HEK293 (cell line): ENCODE data around the gene B4GALNT3.

ENCODE experiments used
- CTCF ChIA-PET: fragments of 350-600 bp; formaldehyde crosslinking; extraction: SDS; loops from one replicate; lab custom pipeline; 2021; ENCODE audit warnings: antibody characterized with exemption; lab: Yijun Ruan, JAX
- POLR2A ChIA-PET: fragments of 300-600 bp; formaldehyde crosslinking; extraction: SDS; loops from one replicate; lab custom pipeline; 2020; ENCODE audit warnings: antibody characterized with exemption, inconsistent platforms; lab: Yijun Ruan, JAX
- H3K27ac ChIP-seq: fragments of 200-500 bp; sonication (Bioruptor generic); 2 replicates; pipeline ENCODE4 v1.5.1; 2014; ENCODE audit warnings: low read depth, low read length, control low read depth, inconsistent platforms; ENCODE audit errors: extremely low read depth
- H3K36me3 ChIP-seq, 2 experiments: fragments of 200-500 bp in 1 of 2; sonication (Bioruptor generic) in 1 of 2; 1 replicate in 1 of 2; 2 replicates in 1 of 2; pipeline ENCODE4 v1.5.1; 2014 to 2017; ENCODE audit warnings: inconsistent platforms in 2 of 2, low read length in 2 of 2; ENCODE audit not compliant: control insufficient read depth in 2 of 2, insufficient read depth in 1 of 2
- H3K4me1 ChIP-seq: fragments of 200-500 bp; sonication (Bioruptor generic); 2 replicates; pipeline ENCODE4 v1.5.1; 2014; ENCODE audit warnings: mild to moderate bottlenecking, low read length, inconsistent platforms; ENCODE audit not compliant: control insufficient read depth, insufficient read depth
- H3K4me3 ChIP-seq: 2 replicates; pipeline ENCODE4 v1.5.1; 2011; ENCODE audit warnings: low read depth, mild to moderate bottlenecking, control low read depth, low read length, moderate library complexity
- H3K9me3 ChIP-seq: fragments of 200-500 bp; sonication (Bioruptor generic); 2 replicates; pipeline ENCODE4 v1.5.1; 2014; ENCODE audit warnings: low read depth, low read length, inconsistent platforms; ENCODE audit not compliant: control insufficient read depth, insufficient read depth
- EGR2 ChIP-seq: fragments of 450-650 bp; formaldehyde crosslinking; IDR thresholded peaks from 2 replicates; pipeline ENCODE4 v1.5.1; 2016; ENCODE audit warnings: low read depth, missing biosample characterization, missing genetic modification characterization
- GLIS1 ChIP-seq: fragments of 450-650 bp; formaldehyde crosslinking; IDR thresholded peaks from 2 replicates; pipeline ENCODE4 v1.5.1; 2016; ENCODE audit warnings: missing biosample characterization, missing genetic modification characterization
- IKZF3 ChIP-seq: fragments of 450-650 bp; IDR thresholded peaks from 2 replicates; pipeline ENCODE4 v1.5.0; 2018; ENCODE audit warnings: missing biosample characterization, mild to moderate bottlenecking, missing genetic modification characterization, moderate library complexity
- REPIN1 ChIP-seq: fragments of 450-650 bp; formaldehyde crosslinking; IDR thresholded peaks from 2 replicates; pipeline ENCODE4 v1.5.1; 2017; ENCODE audit warnings: missing biosample characterization, missing genetic modification characterization, low read depth
- SALL2 ChIP-seq: fragments of 450-650 bp; formaldehyde crosslinking; IDR thresholded peaks from 2 replicates; pipeline ENCODE4 v1.5.0; 2017; ENCODE audit warnings: missing biosample characterization, mild to moderate bottlenecking, missing genetic modification characterization, borderline replicate concordance
- SETDB1 ChIP-seq: IDR thresholded peaks from one replicate; pipeline ENCODE4 v1.6.1; 2017; ENCODE audit warnings: mild to moderate bottlenecking, low read length, moderate library complexity, mixed read lengths; ENCODE audit not compliant: insufficient read length
- SP2 ChIP-seq: fragments of 450-650 bp; formaldehyde crosslinking; IDR thresholded peaks from 2 replicates; pipeline ENCODE4 v1.5.1; 2016; ENCODE audit warnings: missing biosample characterization, missing genetic modification characterization
- SP3 ChIP-seq: fragments of 450-650 bp; formaldehyde crosslinking; IDR thresholded peaks from 2 replicates; pipeline ENCODE4 v1.5.1; 2016; ENCODE audit warnings: missing biosample characterization, missing genetic modification characterization
- ZBTB1 ChIP-seq: fragments of 450-650 bp; formaldehyde crosslinking; IDR thresholded peaks from 2 replicates; pipeline ENCODE4 v1.5.1; 2016; ENCODE audit warnings: missing biosample characterization, missing genetic modification characterization
- ZBTB8A ChIP-seq: fragments of 450-650 bp; formaldehyde crosslinking; IDR thresholded peaks from 2 replicates; pipeline ENCODE4 v1.5.1; 2016; ENCODE audit warnings: missing biosample characterization, missing genetic modification characterization
- ZFHX2 ChIP-seq: fragments of 450-650 bp; formaldehyde crosslinking; conservative IDR thresholded peaks from 2 replicates; pipeline ENCODE4 v1.5.1; 2016; ENCODE audit warnings: missing biosample characterization, missing genetic modification characterization
- ZFP37 ChIP-seq: fragments of 450-650 bp; formaldehyde crosslinking; IDR thresholded peaks from 2 replicates; pipeline ENCODE4 v1.5.1; 2016; ENCODE audit warnings: missing biosample characterization, missing genetic modification characterization
- ZNF23 ChIP-seq: fragments of 450-650 bp; formaldehyde crosslinking; IDR thresholded peaks from 2 replicates; pipeline ENCODE4 v1.5.1; 2016; ENCODE audit warnings: missing biosample characterization, missing genetic modification characterization, borderline replicate concordance
- ZNF449 ChIP-seq: fragments of 450-650 bp; formaldehyde crosslinking; IDR thresholded peaks from 2 replicates; pipeline ENCODE4 v1.5.1; 2017; ENCODE audit warnings: missing biosample characterization, mild to moderate bottlenecking, missing genetic modification characterization, moderate library complexity
- ZNF610 ChIP-seq: fragments of 450-650 bp; formaldehyde crosslinking; IDR thresholded peaks from 2 replicates; pipeline ENCODE4 v1.5.1; 2016; ENCODE audit warnings: missing biosample characterization, missing genetic modification characterization, borderline replicate concordance
- ZNF626 ChIP-seq: fragments of 450-650 bp; sonication (Bioruptor Pico); formaldehyde crosslinking; IDR thresholded peaks from 2 replicates; pipeline ENCODE4 v1.5.1; 2018; ENCODE audit warnings: missing biosample characterization, missing genetic modification characterization, inconsistent platforms
- ZNF654 ChIP-seq: fragments of 450-650 bp; formaldehyde crosslinking; IDR thresholded peaks from 2 replicates; pipeline ENCODE4 v1.5.1; 2016; ENCODE audit warnings: low read depth, missing biosample characterization, missing genetic modification characterization
- ZNF704 ChIP-seq: fragments of 450-650 bp; formaldehyde crosslinking; IDR thresholded peaks from 2 replicates; pipeline ENCODE4 v1.5.1; 2016; ENCODE audit warnings: missing biosample characterization, missing genetic modification characterization
- ZNF76 ChIP-seq: fragments of 450-650 bp; formaldehyde crosslinking; IDR thresholded peaks from 2 replicates; pipeline ENCODE4; 2016; ENCODE audit warnings: low read depth, missing biosample characterization, missing genetic modification characterization, borderline replicate concordance
- ZNF830 ChIP-seq: fragments of 450-650 bp; IDR thresholded peaks from 2 replicates; pipeline ENCODE4 v1.5.0; 2018; ENCODE audit warnings: missing biosample characterization, missing genetic modification characterization, low read depth, mild to moderate bottlenecking, moderate library complexity
- ZSCAN30 ChIP-seq: fragments of 450-650 bp; IDR thresholded peaks from 2 replicates; pipeline ENCODE4 v1.5.1; 2018; ENCODE audit warnings: missing biosample characterization, mild to moderate bottlenecking, missing genetic modification characterization, moderate library complexity
- ZSCAN4 ChIP-seq: fragments of 450-650 bp; formaldehyde crosslinking; IDR thresholded peaks from 2 replicates; pipeline ENCODE4 v1.5.1; 2017; ENCODE audit warnings: missing biosample characterization, missing genetic modification characterization
- TF ChIP-seq, protein P1 (sequence below): fragments of 450-650 bp; IDR thresholded peaks from 2 replicates; pipeline ENCODE4 v1.5.1; 2018; ENCODE audit warnings: missing biosample characterization, mild to moderate bottlenecking, missing genetic modification characterization

The B4GALNT3 gene

GRCh38 chr12:574475-575128, 114.9 kb downstream of the B4GALNT3 start:
- Histone ChIP-seq H3K27ac (no peak overlapping the region), H3K36me3 (no peaks in the 10 kb centered on the region), H3K9me3 (no peaks in the 10 kb centered on the region), H3K4me1 (peaks cover 9% of the 10 kb centered on the region), H3K4me3 (no peak overlapping the region)
- TF ChIP-seq ZNF626 (tag by site-specific recombination) (no peak), SETDB1 (peak; percentile 71), ZFHX2 (tag by site-specific recombination) (peak; percentile 92), SALL2 (tag by site-specific recombination) (no peak), ZNF704 (tag by site-specific recombination) (no peak), ZNF449 (no peak), ZNF610 (tag by site-specific recombination) (no peak), EGR2 (tag by site-specific recombination) (peak; percentile 92), REPIN1 (tag by site-specific recombination) (no peak)
- ChIA-PET CTCF (interaction anchor here (1.2 to 3.8 kb wide), 4 partner anchors 176 to 1060 kb away, joined by 3 to 46 read pairs (median 22); no protein-coding TSS in a partner anchor), POLR2A (interaction anchor here (1.9 to 2.3 kb wide), 2 partner anchors 176 to 375 kb away, joined by 4 to 26 read pairs; partner anchors contain the start of gene RAD52)

- ChIA-PET CTCF (interaction anchor here (1.0 to 3.8 kb wide), 15 partner anchors 8 to 1059 kb away, joined by 3 to 46 read pairs (median 3); no protein-coding TSS in a partner anchor), POLR2A (interaction anchor here (1.9 to 2.3 kb wide), 2 partner anchors 176 to 374 kb away, joined by 4 to 26 read pairs; partner anchors contain the start of gene RAD52)
- Histone ChIP-seq H3K27ac (no peak overlapping the region), H3K9me3 (no peaks in the 10 kb centered on the region), H3K36me3 (no peaks in the 10 kb centered on the region), H3K4me1 (peaks cover 9% of the 10 kb centered on the region), H3K4me3 (no peak overlapping the region)
- TF ChIP-seq ZNF830 (tag by site-specific recombination) (no peak), ZFHX2 (tag by site-specific recombination) (peak; percentile 32; the same call in 1 of the 2 replicates), EGR2 (tag by site-specific recombination) (peak; percentile 26)
These were observed 115.4 kb downstream of the B4GALNT3 start for GRCh38 chr12:575129-575502.

- no peak overlapping the region for H3K4me3 ChIP-seq
- H3K36me3 ChIP-seq = no peaks in the 10 kb centered on the region
- no peaks in the 10 kb centered on the region for H3K9me3 ChIP-seq
- peak overlapping the region; percentile 65 for H3K27ac ChIP-seq
- ChIA-PET CTCF (interaction anchor here (0.5 to 3.8 kb wide), 25 partner anchors 9 to 517 kb away, joined by 3 to 46 read pairs (median 4); partner anchors contain the start of gene RAD52), POLR2A (interaction anchor here (0.7 to 2.3 kb wide), 4 partner anchors 175 to 416 kb away, joined by 3 to 26 read pairs (median 4); partner anchors contain the start of gene RAD52)
- H3K4me1 ChIP-seq = peaks cover 9% of the 10 kb centered on the region
- TF ChIP-seq ZBTB1 (tag by site-specific recombination) (no peak), ZNF654 (peak; percentile 42), IKZF3 (tag by site-specific recombination) (no peak), GLIS1 (peak; percentile 76), SP3 (tag by site-specific recombination) (0 out of 2 replicates have a peak, but pooled peaks have one; percentile 30), ZSCAN4 (tag by site-specific recombination) (no peak), SP2 (tag by site-specific recombination) (0 out of 2 replicates have a peak, but pooled peaks have one; percentile 23), ZNF23 (tag by site-specific recombination) (no peak), ZNF76 (peak; percentile 46; the same call in 1 of the 2 replicates), ZFP37 (tag by site-specific recombination) (peak; percentile 54; the same call in 1 of the 2 replicates), ZBTB8A (peak; percentile 86), ZSCAN30 (tag by site-specific recombination) (peak; percentile 96)
- TF ChIP-seq, protein P1, sequence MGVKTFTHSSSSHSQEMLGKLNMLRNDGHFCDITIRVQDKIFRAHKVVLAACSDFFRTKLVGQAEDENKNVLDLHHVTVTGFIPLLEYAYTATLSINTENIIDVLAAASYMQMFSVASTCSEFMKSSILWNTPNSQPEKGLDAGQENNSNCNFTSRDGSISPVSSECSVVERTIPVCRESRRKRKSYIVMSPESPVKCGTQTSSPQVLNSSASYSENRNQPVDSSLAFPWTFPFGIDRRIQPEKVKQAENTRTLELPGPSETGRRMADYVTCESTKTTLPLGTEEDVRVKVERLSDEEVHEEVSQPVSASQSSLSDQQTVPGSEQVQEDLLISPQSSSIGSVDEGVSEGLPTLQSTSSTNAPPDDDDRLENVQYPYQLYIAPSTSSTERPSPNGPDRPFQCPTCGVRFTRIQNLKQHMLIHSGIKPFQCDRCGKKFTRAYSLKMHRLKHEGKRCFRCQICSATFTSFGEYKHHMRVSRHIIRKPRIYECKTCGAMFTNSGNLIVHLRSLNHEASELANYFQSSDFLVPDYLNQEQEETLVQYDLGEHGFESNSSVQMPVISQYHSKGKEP (tag by site-specific recombination) = peak; percentile 80
These were observed 116.3 kb downstream of the B4GALNT3 start for GRCh38 chr12:575948-576614.
